HEK293 (cell line): ENCODE results near the gene RPL26.

Source experiments
- CTCF ChIA-PET: fragments of 350-600 bp; formaldehyde crosslinking; extraction: SDS; loops from one replicate; lab custom pipeline; 2021; ENCODE audit warnings: antibody characterized with exemption; lab: Yijun Ruan, JAX
- POLR2A ChIA-PET: fragments of 300-600 bp; formaldehyde crosslinking; extraction: SDS; loops from one replicate; lab custom pipeline; 2020; ENCODE audit warnings: antibody characterized with exemption, inconsistent platforms; lab: Yijun Ruan, JAX
- H3K27ac ChIP-seq: fragments of 200-500 bp; sonication (Bioruptor generic); 2 replicates; pipeline ENCODE4 v1.5.1; 2014; ENCODE audit warnings: low read depth, low read length, control low read depth, inconsistent platforms; ENCODE audit errors: extremely low read depth
- H3K36me3 ChIP-seq, 2 experiments: fragments of 200-500 bp in 1 of 2; sonication (Bioruptor generic) in 1 of 2; 1 replicate in 1 of 2; 2 replicates in 1 of 2; pipeline ENCODE4 v1.5.1; 2014 to 2017; ENCODE audit warnings: inconsistent platforms in 2 of 2, low read length in 2 of 2; ENCODE audit not compliant: control insufficient read depth in 2 of 2, insufficient read depth in 1 of 2
- H3K4me1 ChIP-seq: fragments of 200-500 bp; sonication (Bioruptor generic); 2 replicates; pipeline ENCODE4 v1.5.1; 2014; ENCODE audit warnings: mild to moderate bottlenecking, low read length, inconsistent platforms; ENCODE audit not compliant: control insufficient read depth, insufficient read depth
- H3K4me3 ChIP-seq: 2 replicates; pipeline ENCODE4 v1.5.1; 2011; ENCODE audit warnings: low read depth, mild to moderate bottlenecking, control low read depth, low read length, moderate library complexity
- H3K9me3 ChIP-seq: fragments of 200-500 bp; sonication (Bioruptor generic); 2 replicates; pipeline ENCODE4 v1.5.1; 2014; ENCODE audit warnings: low read depth, low read length, inconsistent platforms; ENCODE audit not compliant: control insufficient read depth, insufficient read depth
- BCL11B ChIP-seq: fragments of 450-650 bp; formaldehyde crosslinking; IDR thresholded peaks from 2 replicates; pipeline ENCODE4 v1.5.1; 2016; ENCODE audit warnings: low read depth, missing biosample characterization, missing genetic modification characterization
- GLIS1 ChIP-seq: fragments of 450-650 bp; formaldehyde crosslinking; IDR thresholded peaks from 2 replicates; pipeline ENCODE4 v1.5.1; 2016; ENCODE audit warnings: missing biosample characterization, missing genetic modification characterization
- ZBTB20 ChIP-seq: fragments of 450-650 bp; formaldehyde crosslinking; IDR thresholded peaks from 2 replicates; pipeline ENCODE4 v1.5.1; 2016; ENCODE audit warnings: missing biosample characterization, missing genetic modification characterization
- ZBTB48 ChIP-seq: fragments of 450-650 bp; formaldehyde crosslinking; IDR thresholded peaks from 2 replicates; pipeline ENCODE4 v1.5.1; 2016; ENCODE audit warnings: missing biosample characterization, missing genetic modification characterization
- ZFHX2 ChIP-seq: fragments of 450-650 bp; formaldehyde crosslinking; conservative IDR thresholded peaks from 2 replicates; pipeline ENCODE4 v1.5.1; 2016; ENCODE audit warnings: missing biosample characterization, missing genetic modification characterization
- ZNF121 ChIP-seq: fragments of 450-650 bp; formaldehyde crosslinking; IDR thresholded peaks from 2 replicates; pipeline ENCODE4 v1.5.1; 2016; ENCODE audit warnings: missing biosample characterization, missing genetic modification characterization
- ZNF175 ChIP-seq: fragments of 450-650 bp; formaldehyde crosslinking; IDR thresholded peaks from 2 replicates; pipeline ENCODE4 v1.5.1; 2016; ENCODE audit warnings: missing biosample characterization, missing genetic modification characterization
- ZNF18 ChIP-seq: fragments of 450-650 bp; formaldehyde crosslinking; IDR thresholded peaks from 2 replicates; pipeline ENCODE4 v1.5.1; 2016; ENCODE audit warnings: missing biosample characterization, missing genetic modification characterization
- ZNF2 ChIP-seq: fragments of 450-650 bp; formaldehyde crosslinking; IDR thresholded peaks from 2 replicates; pipeline ENCODE4 v1.5.1; 2016; ENCODE audit warnings: missing biosample characterization, missing genetic modification characterization
- ZNF202 ChIP-seq: fragments of 450-650 bp; formaldehyde crosslinking; IDR thresholded peaks from 2 replicates; pipeline ENCODE4 v1.5.1; 2016; ENCODE audit warnings: missing biosample characterization, missing genetic modification characterization, borderline replicate concordance
- ZNF221 ChIP-seq: fragments of 450-650 bp; formaldehyde crosslinking; IDR thresholded peaks from 2 replicates; pipeline ENCODE4 v1.5.1; 2017; ENCODE audit warnings: missing biosample characterization, missing genetic modification characterization, borderline replicate concordance
- ZNF311 ChIP-seq: fragments of 450-650 bp; formaldehyde crosslinking; IDR thresholded peaks from 2 replicates; pipeline ENCODE4 v1.5.1; 2017; ENCODE audit warnings: missing biosample characterization, missing genetic modification characterization, borderline replicate concordance
- ZNF366 ChIP-seq: fragments of 450-650 bp; formaldehyde crosslinking; conservative IDR thresholded peaks from 2 replicates; pipeline ENCODE4 v1.5.1; 2016; ENCODE audit warnings: missing biosample characterization, missing genetic modification characterization
- ZNF404 ChIP-seq: fragments of 450-650 bp; formaldehyde crosslinking; IDR thresholded peaks from 2 replicates; pipeline ENCODE4 v1.5.1; 2017; ENCODE audit warnings: missing biosample characterization, missing genetic modification characterization
- ZNF837 ChIP-seq: fragments of 450-650 bp; formaldehyde crosslinking; IDR thresholded peaks from 2 replicates; pipeline ENCODE4 v1.5.1; 2016; ENCODE audit warnings: missing biosample characterization, missing genetic modification characterization

RPL26 gene

GRCh38 chr17:8391711-8392110 is 8.7 kb upstream of the RPL26 start:
- ChIA-PET CTCF (interaction anchor here (1.0 kb wide), 1 partner anchor 8 kb away, joined by 4 read pairs; no protein-coding TSS in a partner anchor), POLR2A (no interaction called here)
- H3K9me3 ChIP-seq: no peaks in the 10 kb centered on the region
- H3K27ac ChIP-seq: no peak overlapping the region
- TF ChIP-seq ZBTB20 (tag by site-specific recombination) (no peak), GLIS1 (tag by site-specific recombination) (peak; percentile 73), ZNF121 (tag by site-specific recombination) (no peak), ZNF311 (tag by site-specific recombination) (no peak)
- no peak overlapping the region for H3K4me3 ChIP-seq
- no peaks in the 10 kb centered on the region for H3K36me3 ChIP-seq
- no peaks in the 10 kb centered on the region for H3K4me1 ChIP-seq

GRCh38 chr17:8387914-8388651 is 5.1 kb upstream of the RPL26 start:
- no peaks in the 10 kb centered on the region for H3K4me1 ChIP-seq
- POLR2A ChIA-PET: interaction anchor here (0.8 to 2.4 kb wide), 3 partner anchors 12 to 243 kb away, joined by 4 to 10 read pairs (median 6); partner anchors contain the start of genes KRABD2, MYH10 and NDEL1
- no peaks in the 10 kb centered on the region for H3K9me3 ChIP-seq
- no peak for TF ChIP-seq ZNF175 (tag by site-specific recombination)
- TF ChIP-seq ZNF366 (tag by site-specific recombination): 0 out of 2 replicates have a peak, but pooled peaks have one; percentile 31
- CTCF ChIA-PET: interaction anchor here (0.6 to 1.2 kb wide), 2 partner anchors 161 to 398 kb away, joined by 3 to 4 read pairs; no protein-coding TSS in a partner anchor
- no peak overlapping the region for H3K27ac ChIP-seq
- no peak overlapping the region for H3K4me3 ChIP-seq
- no peaks in the 10 kb centered on the region for H3K36me3 ChIP-seq

- H3K4me1 ChIP-seq: peaks cover under 1% of the 10 kb centered on the region; the same call in 1 of the 2 replicates
- ChIA-PET CTCF (interaction anchor here (0.6 to 1.7 kb wide), 7 partner anchors 9 to 399 kb away, joined by 3 to 8 read pairs (median 3); partner anchors contain the start of gene KRABD2), POLR2A (interaction anchor here (0.6 to 1.9 kb wide), 2 partner anchors 19 to 49 kb away, joined by 4 to 6 read pairs; partner anchors contain the start of gene NDEL1)
- H3K36me3 ChIP-seq: peaks cover under 1 to 6% of the 10 kb centered on the region in 2 experiments; a peak in 2 of 3 replicates
- H3K9me3 ChIP-seq: no peaks in the 10 kb centered on the region
- no peak overlapping the region for H3K4me3 ChIP-seq
- H3K27ac ChIP-seq: no peak overlapping the region
- TF ChIP-seq ZFHX2 (tag by site-specific recombination) (no peak), ZNF404 (tag by site-specific recombination) (no peak), ZNF2 (tag by site-specific recombination) (no peak), BCL11B (no peak), ZNF202 (tag by site-specific recombination) (no peak), ZNF221 (no peak), ZBTB48 (tag by site-specific recombination) (no peak)
Observed at GRCh38 chr17:8386841-8387240, 3.8 kb upstream of the RPL26 start.

- Histone ChIP-seq H3K9me3 (no peaks in the 10 kb centered on the region), H3K4me1 (peaks cover 13% of the 10 kb centered on the region), H3K27ac (no peak overlapping the region), H3K36me3 (peaks cover 19 to 25% of the 10 kb centered on the region in 2 experiments), H3K4me3 (no peak overlapping the region)
- TF ChIP-seq ZNF837: no peak
- TF ChIP-seq ZNF18 (tag by site-specific recombination): 0 out of 2 replicates have a peak, but pooled peaks have one; percentile 19
- ChIA-PET CTCF (interaction anchor here (1.0 to 2.6 kb wide), 4 partner anchors 9 to 402 kb away, joined by 3 to 20 read pairs (median 5); partner anchors contain the start of gene KRABD2), POLR2A (interaction anchor here (1.0 to 2.6 kb wide), 4 partner anchors 22 to 246 kb away, joined by 3 to 24 read pairs (median 6); partner anchors contain the start of genes CTC1, MYH10 and NDEL1)
Observed at GRCh38 chr17:8384801-8385378, 1.9 kb upstream of the RPL26 start.
